Transverse colon (tissue), 4 donors: ENCODE results near the gene UNC5CL. TPM values are rescaled to one million over a fixed set of nuclear protein-coding genes. Genes with fewer than 3 reads are reported as not detected.

Experiments
- DNase-seq: peaks from one replicate; pipeline ENCODE4 v3.0.0-alpha.2; 2019
- H3K27ac ChIP-seq, 4 donors: fragments of 200-600 bp; sonication (generic); 2 replicates each; pipeline ENCODE4 v1.5.1; 2016 to 2018; ENCODE audit warnings: inconsistent platforms in 4 of 4
- H3K27me3 ChIP-seq: fragments of 200-600 bp; sonication (generic); 2 replicates; pipeline ENCODE4 v1.5.1; 2017; ENCODE audit warnings: inconsistent platforms
- H3K36me3 ChIP-seq, 4 donors: fragments of 200-600 bp; sonication (generic); 2 replicates each; pipeline ENCODE4 v1.5.1; 2017 to 2019; ENCODE audit warnings: inconsistent platforms in 4 of 4
- H3K4me1 ChIP-seq, 4 donors: fragments of 200-600 bp; sonication (generic); 2 replicates each; pipeline ENCODE4 v1.5.1; 2017 to 2020; ENCODE audit warnings: inconsistent platforms in 4 of 4
- H3K4me3 ChIP-seq, 4 donors: fragments of 200-600 bp; sonication (generic); 1 replicate in 1 of 4; 2 replicates in 3 of 4; pipeline versions ENCODE4 v1.5.1 to v1.6.1; 2017 to 2019; ENCODE audit warnings: inconsistent platforms in 4 of 4
- H3K9me3 ChIP-seq, 2 donors: fragments of 200-600 bp; sonication (generic); 2 replicates each; pipeline ENCODE4 v1.5.1; 2017 to 2019; ENCODE audit warnings: inconsistent platforms in 2 of 2
- EP300 ChIP-seq: sonication (generic); formaldehyde crosslinking; IDR thresholded peaks from one replicate; pipeline ENCODE4 v1.6.1; 2017; ENCODE audit warnings: antibody characterized with exemption, low read depth
- POLR2A ChIP-seq: fragments of 450-650 bp; IDR thresholded peaks from one replicate; pipeline ENCODE4 v1.6.1; 2016; ENCODE audit warnings: antibody characterized with exemption, mild to moderate bottlenecking, moderate library complexity
- POLR2AphosphoS5 ChIP-seq, 3 donors: sonication (generic); formaldehyde crosslinking; IDR thresholded peaks; one replicate each; pipeline ENCODE4 v1.6.1; 2016; ENCODE audit warnings: antibody characterized with exemption in 3 of 3
- WGBS, 2 donors: methylation state at CpG; one replicate each; pipeline ENCODE4 v1.1.5; 2018; ENCODE audit warnings: low coverage in 1 of 2; 5-methylcytosine and 5-hydroxymethylcytosine counted together
- in situ Hi-C, 4 donors: fragments of 200-750 bp; cut with MboI; loops; one replicate each; pipeline versions ENCODE4 v1.15.0 to v1.15.1; 2017; ENCODE audit warnings: low sequenced_read_pairs in 3 of 4, low pct_ligation_motif_present in 1 of 4, low pct_unique_long_range_greater_than_20kb in 1 of 4
- intact Hi-C: fragments of 100-400 bp; cut with DNase I; formaldehyde crosslinking; loops from one replicate; pipeline ENCODE4 v1.15.1; 2023; ENCODE audit warnings: low total_unique reads
- total RNA-seq, 4 donors: library from RNA; depleted of rRNA; stranded (reverse); fragments of >200 nt; gene quantifications; one replicate each; pipeline ENCODE4 v1.1.0, GENCODE V29; 2016
- TF ChIP-seq, protein P1 (sequence below), 5 experiments: fragments of 200-600 bp in 3 of 5; fragments of 450-650 bp in 2 of 5; sonication (generic) in 3 of 5; IDR thresholded peaks; 1 replicate in 2 of 5; 2 replicates in 3 of 5; pipeline ENCODE4 v1.5.1; 2016 to 2017; ENCODE audit warnings: antibody characterized with exemption in 5 of 5, inconsistent platforms in 3 of 5, mild to moderate bottlenecking in 2 of 5, moderate library complexity in 1 of 5

Gene UNC5CL
- total RNA-seq, 4 donors from 2014 or later = 2.5 to 8.4 (median 4.4) TPM; not detected in 1

DNA sequence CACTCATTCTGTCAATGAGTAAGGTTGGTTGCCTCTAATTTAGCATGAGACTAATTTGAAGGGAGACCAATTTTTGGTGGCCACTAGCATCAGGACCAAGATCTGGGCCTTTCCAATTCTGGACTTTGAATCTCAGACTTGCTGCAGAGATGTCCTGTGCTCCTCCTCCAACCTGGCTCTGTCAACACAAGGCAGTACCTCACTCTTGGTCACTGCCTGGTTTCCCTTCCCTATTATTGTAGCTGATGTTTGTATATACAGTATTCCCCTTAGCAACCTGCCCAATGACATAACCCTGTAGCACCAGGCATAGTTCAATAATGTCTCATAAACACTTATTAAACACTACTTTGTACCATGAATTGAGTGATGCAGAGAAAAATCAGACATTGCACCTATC, 50.4 kb downstream of the UNC5CL start:
- no peak overlapping the region for H3K27ac ChIP-seq
- in situ Hi-C loops = no loop called here
- no peak for DNase-seq
- H3K27me3 ChIP-seq = no peaks in the 10 kb centered on the region
- H3K4me1 ChIP-seq = no peaks in the 10 kb centered on the region
- no peaks in the 10 kb centered on the region for H3K36me3 ChIP-seq
- no peaks in the 10 kb centered on the region for H3K9me3 ChIP-seq
- TF ChIP-seq POLR2A = no peak
- TF ChIP-seq POLR2AphosphoS5 (IDR thresholded peaks at IDR 0.05) = no peak
- TF ChIP-seq, protein P1, sequence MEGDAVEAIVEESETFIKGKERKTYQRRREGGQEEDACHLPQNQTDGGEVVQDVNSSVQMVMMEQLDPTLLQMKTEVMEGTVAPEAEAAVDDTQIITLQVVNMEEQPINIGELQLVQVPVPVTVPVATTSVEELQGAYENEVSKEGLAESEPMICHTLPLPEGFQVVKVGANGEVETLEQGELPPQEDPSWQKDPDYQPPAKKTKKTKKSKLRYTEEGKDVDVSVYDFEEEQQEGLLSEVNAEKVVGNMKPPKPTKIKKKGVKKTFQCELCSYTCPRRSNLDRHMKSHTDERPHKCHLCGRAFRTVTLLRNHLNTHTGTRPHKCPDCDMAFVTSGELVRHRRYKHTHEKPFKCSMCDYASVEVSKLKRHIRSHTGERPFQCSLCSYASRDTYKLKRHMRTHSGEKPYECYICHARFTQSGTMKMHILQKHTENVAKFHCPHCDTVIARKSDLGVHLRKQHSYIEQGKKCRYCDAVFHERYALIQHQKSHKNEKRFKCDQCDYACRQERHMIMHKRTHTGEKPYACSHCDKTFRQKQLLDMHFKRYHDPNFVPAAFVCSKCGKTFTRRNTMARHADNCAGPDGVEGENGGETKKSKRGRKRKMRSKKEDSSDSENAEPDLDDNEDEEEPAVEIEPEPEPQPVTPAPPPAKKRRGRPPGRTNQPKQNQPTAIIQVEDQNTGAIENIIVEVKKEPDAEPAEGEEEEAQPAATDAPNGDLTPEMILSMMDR (IDR thresholded peaks at IDR 0.05) = no peak
- no peak for TF ChIP-seq EP300
- intact Hi-C loops = no loop called here
- no peak overlapping the region for H3K4me3 ChIP-seq

GRCh38 chr6:40986921-40987819, 51.9 kb downstream of the UNC5CL start:
- intact Hi-C loops (no loop called here), in situ Hi-C loops (no loop called here)
- DNase-seq = no peak
- no peak overlapping the region for H3K4me3 ChIP-seq
- 70% methylated on average over 8 of the region's 8 CpGs; no CpG with 5 or more reads in 1 of the 2 donors for WGBS, 2 donors
- TF ChIP-seq EP300 = no peak
- H3K27ac ChIP-seq = no peak overlapping the region
- H3K9me3 ChIP-seq = no peaks in the 10 kb centered on the region
- no peaks in the 10 kb centered on the region for H3K4me1 ChIP-seq
- no peaks in the 10 kb centered on the region for H3K27me3 ChIP-seq
- H3K36me3 ChIP-seq = no peaks in the 10 kb centered on the region

DNA sequence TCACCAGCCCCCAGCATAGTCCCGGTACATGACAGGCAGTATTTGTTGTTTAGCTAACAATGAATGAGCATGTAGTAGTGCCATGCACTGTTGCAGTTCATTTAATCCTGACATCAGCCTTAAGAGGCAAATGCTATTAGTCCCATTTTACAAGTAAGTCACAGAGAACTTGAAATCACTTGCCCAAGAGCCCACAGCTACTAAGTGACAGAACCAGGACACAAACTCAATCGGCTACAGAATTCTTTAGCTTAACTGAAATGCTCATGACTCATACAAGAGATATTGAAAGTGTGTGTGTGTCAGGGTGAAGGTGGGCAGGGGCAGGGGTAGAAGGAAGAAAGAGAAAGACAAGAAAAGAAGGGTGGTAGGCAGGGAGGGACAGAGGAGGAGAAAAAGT, 52.7 kb downstream of the UNC5CL start:
- H3K4me1 ChIP-seq = no peaks in the 10 kb centered on the region
- H3K36me3 ChIP-seq = no peaks in the 10 kb centered on the region
- no peak for DNase-seq
- no peaks in the 10 kb centered on the region for H3K9me3 ChIP-seq
- no peak overlapping the region for H3K27ac ChIP-seq
- TF ChIP-seq POLR2AphosphoS5 (IDR thresholded peaks at IDR 0.05) (no peak), EP300 (no peak), POLR2A (no peak)
- TF ChIP-seq, protein P1 (IDR thresholded peaks at IDR 0.05) = no peak
- no peak overlapping the region for H3K4me3 ChIP-seq
- intact Hi-C loops = no loop called here
- no peaks in the 10 kb centered on the region for H3K27me3 ChIP-seq
- 29 to 38% methylated on average over 1 to 2 of the region's 2 CpGs for WGBS, 2 donors
- in situ Hi-C loops = no loop called here

DNA sequence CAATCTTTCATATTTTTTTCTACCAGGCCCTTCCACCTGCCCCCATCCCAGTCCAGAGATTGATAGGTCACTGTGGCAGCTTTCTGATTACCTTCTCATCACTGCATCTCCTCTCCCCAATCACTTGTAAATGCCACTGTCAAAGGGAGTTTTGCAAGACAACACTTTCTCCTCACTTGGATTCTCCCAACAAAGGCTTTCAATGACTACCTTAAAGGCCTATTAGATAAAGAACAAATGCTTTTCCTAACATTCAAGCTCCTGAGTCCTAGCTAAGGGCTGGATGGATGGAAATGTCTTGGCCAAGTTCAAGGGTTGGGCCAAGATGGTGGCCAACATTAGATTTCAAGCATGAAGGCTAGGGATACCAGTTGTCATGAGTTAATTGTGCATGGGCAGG, 55.3 kb downstream of the UNC5CL start:
- intact Hi-C loops (no loop called here), in situ Hi-C loops (no loop called here)
- no peak for DNase-seq
- H3K4me1 ChIP-seq = no peaks in the 10 kb centered on the region
- H3K9me3 ChIP-seq = no peaks in the 10 kb centered on the region
- no peaks in the 10 kb centered on the region for H3K36me3 ChIP-seq
- H3K27me3 ChIP-seq = no peaks in the 10 kb centered on the region
- H3K4me3 ChIP-seq = no peak overlapping the region
- no peak overlapping the region for H3K27ac ChIP-seq
- TF ChIP-seq POLR2AphosphoS5 (IDR thresholded peaks at IDR 0.05) (no peak), POLR2A (no peak)
- TF ChIP-seq, protein P1 (IDR thresholded peaks at IDR 0.05) = no peak

DNA sequence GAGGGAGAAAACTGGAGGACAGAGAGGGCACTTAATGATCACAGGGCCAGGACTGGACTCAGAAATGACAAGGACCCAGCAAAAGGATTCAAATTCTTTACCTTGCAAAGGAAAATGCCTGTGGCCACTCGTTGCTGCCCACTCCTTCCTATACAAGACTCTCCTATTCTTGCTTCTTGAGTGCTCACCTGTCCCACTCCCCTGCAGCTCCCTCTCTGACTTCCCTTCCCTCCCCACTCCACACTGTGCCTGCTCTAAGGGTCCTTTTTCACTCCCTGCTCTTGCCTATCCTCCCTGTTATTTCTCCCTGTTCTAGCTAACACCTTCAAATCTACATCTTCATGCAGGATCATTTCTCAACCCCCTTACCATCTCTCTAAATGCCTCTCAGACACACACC, 56.1 kb downstream of the UNC5CL start:
- in situ Hi-C loops = no loop called here
- H3K27me3 ChIP-seq = peaks cover 4% of the 10 kb centered on the region
- WGBS, 2 donors = 52 to 63% methylated on average over 1 of the region's 1 CpG

More for the DNA sequence above, 56.1 kb downstream of the UNC5CL start:
- Histone ChIP-seq H3K4me3 (no peak overlapping the region), H3K36me3 (no peaks in the 10 kb centered on the region), H3K9me3 (no peaks in the 10 kb centered on the region), H3K27ac (no peak overlapping the region), H3K4me1 (no peaks in the 10 kb centered on the region)
- DNase-seq = no peak
- intact Hi-C loops = no loop called here
- TF ChIP-seq EP300 (no peak), POLR2A (no peak), POLR2AphosphoS5 (IDR thresholded peaks at IDR 0.05) (no peak)
- TF ChIP-seq, protein P1 (IDR thresholded peaks at IDR 0.05) = no peak
